Gastroesophageal sphincter (tissue), 4 donors: Measurements from ENCODE around the gene GRN. TPM values are rescaled to one million over a fixed set of nuclear protein-coding genes. Genes with fewer than 3 reads are reported as not detected.

Experiments used
- ATAC-seq: fragments of 150-250 bp; one replicate; pipeline ENCODE4 v1.9.1; 2016; ENCODE audit warnings: mild to moderate bottlenecking, moderate library complexity
- H3K27ac ChIP-seq, 4 donors: fragments of 200-600 bp; sonication (generic) in 3 of 4; 1 replicate in 3 of 4; 2 replicates in 1 of 4; pipeline ENCODE4 v1.5.1; 2016 to 2019
- H3K27me3 ChIP-seq: fragments of 200-600 bp; sonication (generic); one replicate; pipeline ENCODE4 v1.5.1; 2019
- H3K36me3 ChIP-seq, 2 donors: fragments of 200-600 bp; sonication (generic); one replicate each; pipeline ENCODE4 v1.5.1; 2019; ENCODE audit warnings: control low read depth in 1 of 2
- H3K4me1 ChIP-seq, 3 donors: fragments of 200-600 bp; sonication (generic); 1 replicate in 2 of 3; 2 replicates in 1 of 3; pipeline ENCODE4 v1.5.1; 2016 to 2019; ENCODE audit warnings: control low read depth in 2 of 3
- H3K4me3 ChIP-seq, 2 donors: fragments of 200-600 bp; sonication (generic); one replicate each; pipeline ENCODE4 v1.5.1; 2019; ENCODE audit warnings: mild to moderate bottlenecking in 1 of 2, moderate library complexity in 1 of 2
- H3K9me3 ChIP-seq, 3 donors: fragments of 200-600 bp; sonication (generic); one replicate each; pipeline ENCODE4 v1.5.1; 2017 to 2019; ENCODE audit warnings: control low read depth in 2 of 3
- EP300 ChIP-seq: sonication (generic); formaldehyde crosslinking; IDR thresholded peaks from one replicate; pipeline ENCODE4 v1.6.1; 2017; ENCODE audit warnings: antibody characterized with exemption, mild to moderate bottlenecking
- POLR2A ChIP-seq, 2 donors: fragments of 450-650 bp; IDR thresholded peaks; one replicate each; pipeline ENCODE4 v1.6.1; 2017; ENCODE audit warnings: antibody characterized with exemption in 2 of 2, mild to moderate bottlenecking in 2 of 2, moderate library complexity in 1 of 2
- POLR2AphosphoS5 ChIP-seq: sonication (generic); formaldehyde crosslinking; IDR thresholded peaks from one replicate; pipeline ENCODE4 v1.6.1; 2017; ENCODE audit warnings: antibody characterized with exemption
- WGBS, 2 donors: methylation state at CpG; one replicate each; pipeline ENCODE4 v1.1.5; 2018; ENCODE audit warnings: low coverage in 1 of 2; 5-methylcytosine and 5-hydroxymethylcytosine counted together
- total RNA-seq, 4 donors: library from RNA; depleted of rRNA; stranded (reverse); fragments of >200 nt; gene quantifications; one replicate each; pipeline ENCODE4 v1.1.0, GENCODE V29; 2016
- TF ChIP-seq, protein P1 (sequence below), 4 experiments: fragments of 200-600 bp in 2 of 4; fragments of 450-650 bp in 2 of 4; sonication (generic) in 1 of 4; IDR thresholded peaks; one replicate each; pipeline ENCODE4 v1.5.1; 2017 to 2019; ENCODE audit warnings: antibody characterized with exemption in 4 of 4, mild to moderate bottlenecking in 2 of 4, moderate library complexity in 2 of 4

The GRN gene
- total RNA-seq, 4 donors from 2014 or later, result 108 to 237 (median 182) TPM

DNA sequence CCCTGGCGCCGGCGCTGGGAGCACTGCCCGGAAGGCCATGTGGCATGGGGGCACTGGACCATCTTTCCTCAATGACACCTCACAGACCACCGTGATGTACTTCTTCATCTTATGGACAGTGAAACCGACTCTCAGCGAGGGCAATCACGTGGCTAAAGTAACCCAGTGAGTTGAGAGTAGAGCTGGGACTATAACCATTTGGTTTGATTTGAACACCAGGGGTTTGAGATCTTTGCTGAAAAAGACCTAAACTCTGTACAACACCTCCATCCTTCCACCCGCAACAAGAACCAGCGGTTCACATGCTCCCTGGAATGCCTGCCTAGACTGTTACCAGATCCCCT, 41.1 kb downstream of the GRN start:
- Histone ChIP-seq H3K9me3 (no peaks in the 10 kb centered on the region), H3K36me3 (no peaks in the 10 kb centered on the region), H3K4me3 (peak overlapping the region in 1 of 2 donors; percentile 59), H3K4me1 (peaks cover 0 to 21% (median 10%) of the 10 kb centered on the region in 3 donors), H3K27me3 (peaks cover 8% of the 10 kb centered on the region), H3K27ac (peak overlapping the region in 1 of 4 donors; percentile 58)
- TF ChIP-seq POLR2AphosphoS5 (no peak), POLR2A (IDR thresholded peaks at IDR 0.05) (no peak), EP300 (no peak)
- TF ChIP-seq, protein P1, sequence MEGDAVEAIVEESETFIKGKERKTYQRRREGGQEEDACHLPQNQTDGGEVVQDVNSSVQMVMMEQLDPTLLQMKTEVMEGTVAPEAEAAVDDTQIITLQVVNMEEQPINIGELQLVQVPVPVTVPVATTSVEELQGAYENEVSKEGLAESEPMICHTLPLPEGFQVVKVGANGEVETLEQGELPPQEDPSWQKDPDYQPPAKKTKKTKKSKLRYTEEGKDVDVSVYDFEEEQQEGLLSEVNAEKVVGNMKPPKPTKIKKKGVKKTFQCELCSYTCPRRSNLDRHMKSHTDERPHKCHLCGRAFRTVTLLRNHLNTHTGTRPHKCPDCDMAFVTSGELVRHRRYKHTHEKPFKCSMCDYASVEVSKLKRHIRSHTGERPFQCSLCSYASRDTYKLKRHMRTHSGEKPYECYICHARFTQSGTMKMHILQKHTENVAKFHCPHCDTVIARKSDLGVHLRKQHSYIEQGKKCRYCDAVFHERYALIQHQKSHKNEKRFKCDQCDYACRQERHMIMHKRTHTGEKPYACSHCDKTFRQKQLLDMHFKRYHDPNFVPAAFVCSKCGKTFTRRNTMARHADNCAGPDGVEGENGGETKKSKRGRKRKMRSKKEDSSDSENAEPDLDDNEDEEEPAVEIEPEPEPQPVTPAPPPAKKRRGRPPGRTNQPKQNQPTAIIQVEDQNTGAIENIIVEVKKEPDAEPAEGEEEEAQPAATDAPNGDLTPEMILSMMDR (IDR thresholded peaks at IDR 0.05), result no peak
- no peak for ATAC-seq
- WGBS, 2 donors, result 56% methylated on average over 6 of the region's 10 CpGs; no CpG with 5 or more reads in 1 of the 2 donors

DNA sequence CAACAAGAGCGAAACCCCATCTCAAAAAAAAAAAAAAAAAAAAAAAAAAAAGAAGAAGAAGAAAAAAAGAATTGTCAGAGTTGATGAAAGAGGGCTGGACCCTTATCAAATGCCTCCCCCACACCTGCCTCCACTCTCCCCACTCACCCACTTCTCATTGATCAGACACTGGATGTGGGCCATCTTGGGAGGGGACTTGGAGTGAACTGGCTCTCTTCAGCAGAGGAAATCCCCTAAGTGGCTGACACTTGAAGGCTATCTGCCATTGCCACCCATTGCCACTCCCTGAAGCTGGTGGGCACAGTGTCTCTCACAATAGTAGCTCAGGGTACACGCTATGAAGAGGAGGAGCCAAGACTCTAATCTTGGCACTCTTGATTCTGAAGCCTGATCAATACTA, 42.7 kb downstream of the GRN start:
- peaks cover 8% of the 10 kb centered on the region for H3K27me3 ChIP-seq
- WGBS, 2 donors, result 63% methylated on average over 1 of the region's 2 CpGs; no CpG with 5 or more reads in 1 of the 2 donors
- no peak for ATAC-seq

DNA sequence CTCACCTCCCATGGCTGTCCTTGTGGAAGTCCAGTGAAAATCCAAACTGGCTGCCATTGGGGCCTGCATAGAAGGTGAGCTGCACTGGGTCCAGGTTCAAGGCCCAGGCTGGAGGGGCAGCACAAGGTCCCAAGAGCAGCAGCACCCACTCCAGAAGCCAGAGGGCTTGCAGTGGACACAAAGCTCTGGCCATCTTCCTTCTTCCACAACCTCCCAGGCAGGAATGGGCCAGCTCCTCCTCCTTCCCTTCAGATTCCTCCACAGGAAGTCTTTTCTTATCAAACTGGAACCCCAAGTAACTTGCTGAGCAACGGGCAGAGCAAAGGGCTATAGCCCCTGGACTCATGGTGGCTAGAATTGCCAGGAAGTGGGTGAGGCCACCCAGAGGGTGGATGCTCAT, 44.2 kb downstream of the GRN start, which contains the start of gene ITGA2B:
TSS of gene ITGA2B (minus strand) at position 369 of the 400 bp plus-strand sequence. CDS start at position 193, 176 bp downstream.
- Histone ChIP-seq H3K36me3 (no peaks in the 10 kb centered on the region), H3K4me3 (no peak within 1 kb of the TSS), H3K27me3 (peaks cover 4% of the 10 kb centered on the region), H3K4me1 (peaks cover 0 to 20% (median 10%) of the 10 kb centered on the region in 3 donors), H3K27ac (no peak within 1 kb of the TSS), H3K9me3 (no peaks in the 10 kb centered on the region)
- WGBS, 2 donors, result 50% methylated on average over 1 of the region's 1 CpG; no CpG with 5 or more reads in 1 of the 2 donors
- no peak for ATAC-seq
- TF ChIP-seq, protein P1 (IDR thresholded peaks at IDR 0.05), result no peak
- TF ChIP-seq EP300, result no peak
- no peak for TF ChIP-seq POLR2AphosphoS5
- TF ChIP-seq POLR2A (IDR thresholded peaks at IDR 0.05), result no peak

More for the DNA sequence above, 42.7 kb downstream of the GRN start:
- Histone ChIP-seq H3K4me3 (no peak overlapping the region), H3K27ac (no peak overlapping the region), H3K4me1 (peaks cover 0 to 21% (median 10%) of the 10 kb centered on the region in 3 donors), H3K9me3 (no peaks in the 10 kb centered on the region), H3K36me3 (no peaks in the 10 kb centered on the region)
- no peak for TF ChIP-seq POLR2A (IDR thresholded peaks at IDR 0.05)
- TF ChIP-seq, protein P1 (IDR thresholded peaks at IDR 0.05), result no peak
- TF ChIP-seq EP300, result no peak
- no peak for TF ChIP-seq POLR2AphosphoS5

DNA sequence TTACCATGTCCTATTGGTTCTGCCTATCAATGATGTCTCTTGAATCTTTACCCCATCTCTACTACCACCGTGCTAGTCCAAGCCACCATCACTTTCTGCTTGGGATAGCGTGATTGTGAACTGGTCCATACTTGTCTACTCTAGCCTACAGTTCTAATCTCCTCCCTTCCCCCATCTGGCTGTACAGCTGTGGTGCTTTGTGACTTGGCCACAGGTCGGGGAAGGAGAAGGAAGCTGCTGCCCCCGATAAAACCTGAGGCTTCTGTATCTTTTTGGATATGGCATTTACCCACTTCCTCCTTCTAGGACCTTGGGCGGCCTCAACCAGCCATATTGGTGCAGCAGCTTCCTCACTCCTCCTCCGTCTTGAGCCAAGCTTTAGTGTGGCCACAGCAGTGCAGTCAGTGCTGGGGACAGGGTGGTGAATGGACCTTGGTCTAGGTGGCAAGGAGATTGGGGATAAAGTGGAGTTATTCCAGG, 44.7 kb downstream of the GRN start:
- peaks cover 0 to 15% (median 6%) of the 10 kb centered on the region in 3 donors for H3K4me1 ChIP-seq
- 66 to 93% methylated on average over 3 to 5 of the region's 6 CpGs for WGBS, 2 donors
- H3K27me3 ChIP-seq, result no peaks in the 10 kb centered on the region
- H3K4me3 ChIP-seq, result no peak overlapping the region
- H3K36me3 ChIP-seq, result no peaks in the 10 kb centered on the region
- ATAC-seq, result no peak
- no peaks in the 10 kb centered on the region for H3K9me3 ChIP-seq
- H3K27ac ChIP-seq, result no peak overlapping the region
- TF ChIP-seq, protein P1 (IDR thresholded peaks at IDR 0.05), result no peak

DNA sequence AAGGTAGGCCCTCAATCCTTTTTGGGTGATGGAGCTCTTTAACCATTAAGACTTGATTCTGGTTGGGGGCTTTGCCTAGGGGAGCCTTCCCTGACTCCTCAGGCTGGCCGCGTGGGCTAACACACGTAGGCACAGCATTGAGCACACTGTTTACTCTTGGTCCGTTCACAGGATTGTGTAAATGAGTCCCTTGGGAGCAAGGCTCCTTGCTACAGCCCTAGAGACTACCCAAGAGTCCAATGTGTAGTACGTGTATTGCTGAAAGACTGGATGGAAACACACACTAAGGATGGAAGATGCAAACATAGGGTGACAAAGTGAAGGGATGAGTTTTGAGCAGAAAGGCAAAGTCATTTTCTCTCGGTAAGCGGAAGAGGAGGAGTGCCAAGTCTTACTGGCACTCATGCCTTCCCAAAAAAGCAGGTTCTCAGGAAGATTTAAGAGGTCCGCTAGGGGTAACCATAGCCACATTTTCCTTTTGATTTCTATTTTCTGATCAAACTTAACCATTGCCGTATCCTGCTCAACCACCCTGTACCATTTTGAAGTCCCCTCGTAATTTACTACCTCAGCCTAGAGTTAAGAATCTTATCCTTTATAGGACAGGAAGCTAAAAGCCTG, 45.3 kb downstream of the GRN start:
- Histone ChIP-seq H3K27me3 (no peaks in the 10 kb centered on the region), H3K27ac (no peak overlapping the region), H3K36me3 (no peaks in the 10 kb centered on the region), H3K4me1 (peaks cover 0 to 9% (median 6%) of the 10 kb centered on the region in 3 donors), H3K9me3 (no peaks in the 10 kb centered on the region), H3K4me3 (no peak overlapping the region)
- no peak for TF ChIP-seq POLR2AphosphoS5
- no peak for TF ChIP-seq POLR2A (IDR thresholded peaks at IDR 0.05)
- TF ChIP-seq, protein P1 (IDR thresholded peaks at IDR 0.05), result no peak
- no peak for TF ChIP-seq EP300
- 77 to 86% methylated on average over 2 to 7 of the region's 10 CpGs for WGBS, 2 donors
- ATAC-seq, result no peak
